K562 (cell line): ENCODE data around the gene RTCA. TPM values are rescaled to one million over a fixed set of nuclear protein-coding genes. Genes with fewer than 3 reads are reported as not detected.

Experiments used
- AFF1 ChIP-seq, 2 experiments: fragments of 450-650 bp; IDR thresholded peaks; 2 replicates each; pipeline ENCODE4 v1.6.1; 2018; ENCODE audit warnings: mild to moderate bottlenecking in 2 of 2, low read depth in 1 of 2; ENCODE audit not compliant: partially characterized antibody in 2 of 2
- BRF1 ChIP-seq: IDR thresholded peaks from 3 replicates; pipeline ENCODE4 v1.6.1; 2011; ENCODE audit warnings: borderline replicate concordance, mild to moderate bottlenecking; ENCODE audit not compliant: insufficient read length; ENCODE audit errors: extremely low read depth
- CCNT2 ChIP-seq: IDR thresholded peaks from 2 replicates; pipeline ENCODE4 v1.6.1; 2011; ENCODE audit warnings: borderline replicate concordance, low read depth, mild to moderate bottlenecking, moderate library complexity, mixed read lengths, low read length; ENCODE audit not compliant: insufficient read length; ENCODE audit errors: extremely low read depth
- DPF2 ChIP-seq: fragments of 450-650 bp; IDR thresholded peaks from 2 replicates; pipeline ENCODE4 v1.6.1; 2016
- FOS ChIP-seq: IDR thresholded peaks from 3 replicates; pipeline ENCODE4 v1.6.1; 2011; ENCODE audit not compliant: insufficient read length; ENCODE audit errors: extremely low read depth
- FOXA1 ChIP-seq: fragments of 450-650 bp; IDR thresholded peaks from 2 replicates; pipeline ENCODE4 v1.6.1; 2016; ENCODE audit warnings: mild to moderate bottlenecking, borderline replicate concordance
- FOXO4 ChIP-seq: fragments of 450-650 bp; formaldehyde crosslinking; IDR thresholded peaks from 2 replicates; pipeline ENCODE4 v1.4.0; 2020; ENCODE audit warnings: mild to moderate bottlenecking, moderate library complexity
- KHSRP ChIP-seq: fragments of 450-650 bp; IDR thresholded peaks from 2 replicates; pipeline ENCODE4 v1.6.1; 2017
- NR3C1 ChIP-seq: sonication (generic); formaldehyde crosslinking; IDR thresholded peaks from 2 replicates; pipeline ENCODE4 v1.8.1; 2022; ENCODE audit warnings: missing genetic modification reagents
- POLR2A ChIP-seq: fragments of 450-650 bp; conservative IDR thresholded peaks from 2 replicates; pipeline ENCODE4 v1.6.1; 2016
- STAT5B ChIP-seq: fragments of 250-450 bp; sonication (Bioruptor Pico); IDR thresholded peaks from 2 replicates; pipeline ENCODE4 v1.8.0; 2021; ENCODE audit warnings: mild to moderate bottlenecking, inconsistent platforms
- TCFL5 ChIP-seq: fragments of 250-450 bp; sonication (Bioruptor Pico); conservative IDR thresholded peaks from 2 replicates; pipeline ENCODE4 v1.6.1; 2021; ENCODE audit warnings: mild to moderate bottlenecking, moderate library complexity, matching md5 sums
- THRAP3 ChIP-seq: fragments of 450-650 bp; IDR thresholded peaks from 2 replicates; pipeline ENCODE4 v1.6.1; 2016; ENCODE audit warnings: mild to moderate bottlenecking, inconsistent platforms, borderline replicate concordance
- XRCC3 ChIP-seq: fragments of 450-650 bp; IDR thresholded peaks from 2 replicates; pipeline ENCODE4 v1.6.1; 2017; ENCODE audit warnings: mild to moderate bottlenecking, moderate library complexity
- ZNF311 ChIP-seq: fragments of 250-450 bp; sonication (Bioruptor Pico); IDR thresholded peaks from 2 replicates; pipeline ENCODE4 v1.4.0; 2020; ENCODE audit warnings: mild to moderate bottlenecking, moderate library complexity
- ZNF444 ChIP-seq: fragments of 250-450 bp; sonication (Bioruptor Pico); IDR thresholded peaks from 2 replicates; pipeline ENCODE4 v1.4.0; 2020; ENCODE audit warnings: mild to moderate bottlenecking, moderate library complexity
- polyA plus RNA-seq, 8 experiments: library from polyadenylated mRNA; depleted of rRNA in 4 of 8; stranded (reverse) in 5 of 8; unstranded in 3 of 8; fragments of >200 nt; fragmentation: Nextera tagmentation in 2 of 8; fragmentation: Illumina TruSeq in 1 of 8; extraction: Ambion mirVana in 2 of 8; extraction: Trizol in 1 of 8; gene quantifications; 2 replicates each; pipeline versions ENCODE4 v1.2.1 to v1.2.3, GENCODE V29; 2011 to 2014; ENCODE audit warnings: inconsistent platforms in 1 of 8, missing spikeins in 1 of 8
- total RNA-seq, 7 experiments: library from RNA; depleted of rRNA in 6 of 7; stranded (reverse); fragments of >200 nt in 6 of 7; fragmentation: Illumina TruSeq in 2 of 7; extraction: Trizol in 2 of 7; gene quantifications; 2 replicates each; pipeline versions ENCODE4 v1.2.1 to v1.2.3, GENCODE V29; 2011 to 2021; ENCODE audit warnings: low replicate concordance in 1 of 7
- TF ChIP-seq, protein P1 (sequence below): fragments of 250-450 bp; sonication (Bioruptor Pico); IDR thresholded peaks from 2 replicates; pipeline ENCODE4 v1.8.0; 2021; ENCODE audit warnings: mild to moderate bottlenecking, moderate library complexity
- TF ChIP-seq, protein P2 (sequence below): sonication (generic); formaldehyde crosslinking; IDR thresholded peaks from 2 replicates; pipeline ENCODE4 v1.8.0; 2022; ENCODE audit warnings: missing genetic modification reagents, mild to moderate bottlenecking, borderline replicate concordance

RTCA gene
- total and polyA plus RNA-seq, 9 of the 15 experiments (the other 6 are each of a cell fraction or from before 2014, with no cell fraction given) = 11.6 to 57.2 (median 43.2) TPM

DNA sequence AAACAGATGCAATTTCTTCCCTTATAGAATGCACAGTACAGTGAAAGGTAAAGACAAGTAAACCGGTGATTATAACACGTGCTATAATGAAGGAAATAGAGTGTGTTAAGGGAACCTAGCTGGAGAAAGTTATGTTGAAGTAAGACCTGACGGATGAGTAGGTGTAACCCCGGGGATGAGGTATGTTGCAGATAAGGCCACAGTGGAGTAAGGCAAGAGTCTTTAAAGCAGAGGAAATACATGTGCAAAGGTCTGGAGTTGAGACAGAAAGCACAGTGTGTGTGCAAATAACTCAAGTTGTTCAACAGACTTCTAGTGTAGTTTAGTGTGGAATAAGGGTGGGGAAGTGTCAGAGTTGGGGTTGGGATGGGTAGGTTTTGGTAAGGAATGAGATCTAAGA is 19.3 kb upstream of the RTCA start (continued):
- TF ChIP-seq TCFL5 (CRISPR knock-in tag) = no peak
- TF ChIP-seq, protein P1, sequence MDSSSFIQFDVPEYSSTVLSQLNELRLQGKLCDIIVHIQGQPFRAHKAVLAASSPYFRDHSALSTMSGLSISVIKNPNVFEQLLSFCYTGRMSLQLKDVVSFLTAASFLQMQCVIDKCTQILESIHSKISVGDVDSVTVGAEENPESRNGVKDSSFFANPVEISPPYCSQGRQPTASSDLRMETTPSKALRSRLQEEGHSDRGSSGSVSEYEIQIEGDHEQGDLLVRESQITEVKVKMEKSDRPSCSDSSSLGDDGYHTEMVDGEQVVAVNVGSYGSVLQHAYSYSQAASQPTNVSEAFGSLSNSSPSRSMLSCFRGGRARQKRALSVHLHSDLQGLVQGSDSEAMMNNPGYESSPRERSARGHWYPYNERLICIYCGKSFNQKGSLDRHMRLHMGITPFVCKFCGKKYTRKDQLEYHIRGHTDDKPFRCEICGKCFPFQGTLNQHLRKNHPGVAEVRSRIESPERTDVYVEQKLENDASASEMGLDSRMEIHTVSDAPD (CRISPR knock-in tag) = no peak
- TF ChIP-seq AFF1 (IDR thresholded peaks at IDR 0.05; ENCODE audit: low read depth in 1 of 2, partially characterized antibody in 2 of 2) = peak in 1 of 2 experiments; percentile 56
- no peak for TF ChIP-seq BRF1
- TF ChIP-seq FOS = no peak
- TF ChIP-seq FOXA1 = no peak
- TF ChIP-seq KHSRP = no peak
- TF ChIP-seq CCNT2 = no peak
- TF ChIP-seq POLR2A = no peak
- no peak for TF ChIP-seq ZNF311 (CRISPR knock-in tag)
- no peak for TF ChIP-seq NR3C1 (CRISPR knock-in tag)
- no peak for TF ChIP-seq THRAP3
- TF ChIP-seq, protein P2, sequence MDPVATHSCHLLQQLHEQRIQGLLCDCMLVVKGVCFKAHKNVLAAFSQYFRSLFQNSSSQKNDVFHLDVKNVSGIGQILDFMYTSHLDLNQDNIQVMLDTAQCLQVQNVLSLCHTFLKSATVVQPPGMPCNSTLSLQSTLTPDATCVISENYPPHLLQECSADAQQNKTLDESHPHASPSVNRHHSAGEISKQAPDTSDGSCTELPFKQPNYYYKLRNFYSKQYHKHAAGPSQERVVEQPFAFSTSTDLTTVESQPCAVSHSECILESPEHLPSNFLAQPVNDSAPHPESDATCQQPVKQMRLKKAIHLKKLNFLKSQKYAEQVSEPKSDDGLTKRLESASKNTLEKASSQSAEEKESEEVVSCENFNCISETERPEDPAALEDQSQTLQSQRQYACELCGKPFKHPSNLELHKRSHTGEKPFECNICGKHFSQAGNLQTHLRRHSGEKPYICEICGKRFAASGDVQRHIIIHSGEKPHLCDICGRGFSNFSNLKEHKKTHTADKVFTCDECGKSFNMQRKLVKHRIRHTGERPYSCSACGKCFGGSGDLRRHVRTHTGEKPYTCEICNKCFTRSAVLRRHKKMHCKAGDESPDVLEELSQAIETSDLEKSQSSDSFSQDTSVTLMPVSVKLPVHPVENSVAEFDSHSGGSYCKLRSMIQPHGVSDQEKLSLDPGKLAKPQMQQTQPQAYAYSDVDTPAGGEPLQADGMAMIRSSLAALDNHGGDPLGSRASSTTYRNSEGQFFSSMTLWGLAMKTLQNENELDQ (CRISPR knock-in tag) = no peak
- no peak for TF ChIP-seq FOXO4 (CRISPR knock-in tag)
- TF ChIP-seq STAT5B (CRISPR knock-in tag) = no peak
- TF ChIP-seq ZNF444 (CRISPR knock-in tag) = no peak
- no peak for TF ChIP-seq XRCC3
- TF ChIP-seq DPF2 = peak; percentile 79
